Measurements from ENCODE around the gene NECTIN2.

DNA sequence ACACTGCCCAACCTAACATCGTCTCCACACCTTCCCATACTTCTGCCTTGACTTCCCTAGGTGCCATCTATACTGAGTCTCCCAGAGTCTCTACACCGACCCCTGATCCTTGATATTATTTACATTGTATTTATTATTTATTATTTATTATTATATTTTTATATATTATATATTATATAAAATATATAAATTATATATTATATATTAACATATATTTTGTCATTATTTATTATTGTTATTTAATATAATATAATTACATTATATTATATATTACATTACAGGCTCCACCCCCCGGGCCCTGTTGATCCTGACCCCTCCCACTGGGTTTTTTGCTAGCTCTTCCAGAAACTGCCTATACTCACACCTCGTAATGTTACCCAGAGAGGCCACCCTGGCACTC is 26.6 kb downstream of the NECTIN2 start:
- TF ChIP-seq GATA2 (IDR thresholded peaks at IDR 0.05; ENCODE audit: low read depth, low read length) = no peak
- no peak for TF ChIP-seq GATA3 (IDR thresholded peaks at IDR 0.05; ENCODE audit: low read depth, low read length)

Data from SH-SY5Y (cell line).